Measurements from ENCODE around the gene NOXO1.
A peak's percentile ranks its signal among the peaks of the same experiment; 100 is the strongest.

NOXO1 gene

DNA sequence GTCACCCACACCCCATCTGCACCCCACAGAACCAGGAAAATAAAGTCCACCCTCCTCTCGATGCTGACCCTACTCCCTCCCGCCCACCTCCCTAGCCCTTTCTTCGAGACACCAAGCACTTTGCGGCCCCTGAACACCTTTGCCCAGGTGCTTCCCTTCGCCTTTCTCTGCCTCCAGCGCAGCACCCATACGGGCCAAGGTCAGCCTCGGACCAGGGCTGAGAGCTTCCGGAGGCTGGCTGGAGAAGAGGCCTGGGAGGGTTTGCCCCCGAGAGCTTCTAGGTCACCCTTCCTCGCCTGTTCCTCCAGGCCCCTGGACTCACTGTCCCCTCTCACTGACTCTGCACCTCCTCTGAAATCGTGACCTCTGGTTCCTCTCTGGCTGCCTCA lies 42.8 kb upstream of the NOXO1 start:
- no peaks in the 10 kb centered on the region for H3K36me3 ChIP-seq (ENCODE audit: control insufficient read depth in 1 of 2, insufficient read depth in 2 of 2, low read length in 2 of 2)
- no peak overlapping the region for H3K9ac ChIP-seq (ENCODE audit: low read depth in 1 of 2, low read length in 2 of 2)
- no peak overlapping the region for H3K27ac ChIP-seq (ENCODE audit: low read depth, low read length)
- H3K27me3 ChIP-seq (ENCODE audit: control insufficient read depth in 1 of 2, insufficient read depth in 2 of 2, low read length in 2 of 2): peaks cover 14 to 22% of the 10 kb centered on the region in 2 donors
- no peaks in the 10 kb centered on the region for H3K9me3 ChIP-seq (ENCODE audit: control insufficient read depth in 1 of 2, low read length in 2 of 2)
- H3K4me3 ChIP-seq (ENCODE audit: low read depth in 1 of 2, low read length in 2 of 2): no peak overlapping the region
- peaks cover 10 to 29% of the 10 kb centered on the region in 2 donors for H3K4me1 ChIP-seq (ENCODE audit: control insufficient read depth in 1 of 2, insufficient read depth in 2 of 2, low read length in 2 of 2)

DNA sequence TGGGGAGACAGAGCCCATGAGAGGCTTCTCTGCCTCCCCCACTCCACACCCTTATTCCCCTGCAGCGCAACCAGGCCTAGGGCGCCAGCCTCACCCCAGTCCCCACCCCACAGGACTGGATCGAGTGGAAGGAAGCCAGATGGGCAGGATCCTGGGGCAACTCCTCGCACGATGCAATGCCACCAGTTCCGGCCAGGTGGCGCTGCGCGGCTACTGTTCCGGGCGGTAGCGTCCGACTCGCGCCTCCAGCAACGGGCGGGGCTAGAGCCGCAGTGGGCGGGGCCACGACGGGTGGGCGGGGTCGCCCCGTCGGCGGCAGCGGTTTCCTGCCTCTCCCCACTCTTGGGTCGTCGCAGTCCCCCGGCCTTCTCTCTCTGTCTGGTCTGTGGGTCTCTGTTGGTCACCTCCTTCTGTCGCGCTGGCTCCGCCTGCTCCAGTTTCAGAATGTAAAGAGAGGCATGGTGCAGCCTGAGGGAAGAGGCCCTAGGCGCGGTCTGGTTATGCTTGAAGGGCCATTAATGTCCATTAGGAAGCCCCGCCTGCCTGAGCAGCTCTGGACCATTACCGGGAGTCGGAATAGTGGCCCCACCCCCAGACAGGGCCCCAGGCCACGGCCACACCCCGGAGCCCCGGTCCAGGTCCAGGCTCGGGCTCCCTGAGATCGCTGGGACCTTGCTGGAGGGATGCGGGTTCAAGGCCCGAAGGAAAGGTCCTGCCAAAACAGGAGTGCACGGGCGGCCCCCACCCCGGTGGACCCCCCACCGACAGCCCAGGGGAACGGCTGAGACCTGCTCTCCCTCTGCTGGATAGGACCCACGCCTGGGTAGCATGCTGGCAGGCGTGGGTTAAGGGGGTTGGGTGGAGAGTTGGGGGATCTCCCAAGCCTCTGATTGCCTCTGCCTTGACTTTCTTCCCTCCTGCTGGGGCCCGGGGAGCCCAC lies 42.1 kb upstream of the NOXO1 start:
- H3K36me3 ChIP-seq (ENCODE audit: control insufficient read depth in 1 of 2, insufficient read depth in 2 of 2, low read length in 2 of 2): no peaks in the 10 kb centered on the region
- H3K27ac ChIP-seq (ENCODE audit: low read depth, low read length): peak overlapping the region; percentile 56
- peaks cover 18 to 24% of the 10 kb centered on the region in 2 donors for H3K27me3 ChIP-seq (ENCODE audit: control insufficient read depth in 1 of 2, insufficient read depth in 2 of 2, low read length in 2 of 2)
- peak overlapping the region; percentile 60 to 68 for H3K4me3 ChIP-seq (ENCODE audit: low read depth in 1 of 2, low read length in 2 of 2)
- peaks cover 10 to 29% of the 10 kb centered on the region in 2 donors for H3K4me1 ChIP-seq (ENCODE audit: control insufficient read depth in 1 of 2, insufficient read depth in 2 of 2, low read length in 2 of 2)
- H3K9me3 ChIP-seq (ENCODE audit: control insufficient read depth in 1 of 2, low read length in 2 of 2): no peaks in the 10 kb centered on the region
- peak overlapping the region; percentile 25 to 56 for H3K9ac ChIP-seq (ENCODE audit: low read depth in 1 of 2, low read length in 2 of 2)

DNA sequence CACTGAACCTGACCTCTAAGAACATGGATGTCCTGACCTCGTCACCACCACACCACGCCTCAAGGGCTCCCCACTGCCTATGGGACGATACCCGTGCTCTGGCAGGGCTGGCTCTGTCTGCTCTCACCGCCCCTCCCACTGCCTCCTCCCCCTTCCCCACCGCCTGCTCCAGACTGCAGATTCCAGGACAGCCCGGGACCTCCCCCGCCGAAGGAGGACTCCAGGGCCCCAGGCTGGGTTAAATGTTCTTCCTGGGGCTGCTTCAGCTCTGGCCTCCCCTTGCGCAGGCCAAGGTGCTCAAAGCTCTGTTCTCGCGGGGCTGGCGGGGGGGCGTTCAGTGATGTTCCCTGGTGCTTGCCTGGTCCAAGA lies 41.4 kb upstream of the NOXO1 start:
- H3K36me3 ChIP-seq (ENCODE audit: control insufficient read depth in 1 of 2, insufficient read depth in 2 of 2, low read length in 2 of 2): no peaks in the 10 kb centered on the region
- H3K9ac ChIP-seq (ENCODE audit: low read depth in 1 of 2, low read length in 2 of 2): peak overlapping the region; percentile 25 to 56
- H3K4me1 ChIP-seq (ENCODE audit: control insufficient read depth in 1 of 2, insufficient read depth in 2 of 2, low read length in 2 of 2): peaks cover 10 to 26% of the 10 kb centered on the region in 2 donors
- no peaks in the 10 kb centered on the region for H3K9me3 ChIP-seq (ENCODE audit: control insufficient read depth in 1 of 2, low read length in 2 of 2)
- peaks cover 18 to 24% of the 10 kb centered on the region in 2 donors for H3K27me3 ChIP-seq (ENCODE audit: control insufficient read depth in 1 of 2, insufficient read depth in 2 of 2, low read length in 2 of 2)
- no peak overlapping the region for H3K27ac ChIP-seq (ENCODE audit: low read depth, low read length)
- peak overlapping the region; percentile 60 to 68 for H3K4me3 ChIP-seq (ENCODE audit: low read depth in 1 of 2, low read length in 2 of 2)

DNA sequence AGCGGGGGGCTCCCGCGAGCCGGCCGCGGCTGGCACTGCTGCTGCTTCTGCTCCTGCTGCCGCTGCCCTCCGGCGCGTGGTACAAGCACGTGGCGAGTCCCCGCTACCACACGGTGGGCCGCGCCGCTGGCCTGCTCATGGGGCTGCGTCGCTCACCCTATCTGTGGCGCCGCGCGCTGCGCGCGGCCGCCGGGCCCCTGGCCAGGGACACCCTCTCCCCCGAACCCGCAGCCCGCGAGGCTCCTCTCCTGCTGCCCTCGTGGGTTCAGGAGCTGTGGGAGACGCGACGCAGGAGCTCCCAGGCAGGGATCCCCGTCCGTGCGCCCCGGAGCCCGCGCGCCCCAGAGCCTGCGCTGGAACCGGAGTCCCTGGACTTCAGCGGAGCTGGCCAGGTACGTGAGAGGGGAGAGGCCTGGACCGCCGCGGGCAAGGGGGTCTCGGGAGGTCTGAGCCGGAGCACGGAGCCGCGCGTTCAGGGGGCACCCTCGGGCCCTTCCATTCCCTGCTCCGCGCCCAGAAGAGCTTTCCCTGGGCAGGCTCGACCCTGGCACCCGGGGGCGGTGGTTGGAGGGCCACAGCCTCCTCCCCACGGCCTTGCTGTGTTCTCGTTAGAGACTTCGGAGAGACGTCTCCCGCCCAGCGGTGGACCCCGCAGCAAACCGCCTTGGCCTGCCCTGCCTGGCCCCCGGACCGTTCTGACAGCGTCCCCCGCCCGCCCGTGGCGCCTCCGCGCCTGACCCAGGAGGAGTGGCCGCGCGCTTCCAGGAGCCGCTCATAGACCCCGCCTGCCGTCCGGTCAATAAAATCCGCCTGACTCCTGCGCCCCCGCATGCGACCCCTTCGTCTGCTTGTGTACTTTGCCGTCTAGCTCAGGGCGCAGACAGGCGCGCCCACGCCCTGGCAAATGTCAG lies 38.9 kb upstream of the NOXO1 start:
- Histone ChIP-seq H3K9ac (ENCODE audit: low read depth in 1 of 2, low read length in 2 of 2) (no peak overlapping the region), H3K4me1 (ENCODE audit: control insufficient read depth in 1 of 2, insufficient read depth in 2 of 2, low read length in 2 of 2) (peaks cover 15 to 24% of the 10 kb centered on the region in 2 donors), H3K27ac (ENCODE audit: low read depth, low read length) (no peak overlapping the region), H3K9me3 (ENCODE audit: control insufficient read depth in 1 of 2, low read length in 2 of 2) (no peaks in the 10 kb centered on the region), H3K4me3 (ENCODE audit: low read depth in 1 of 2, low read length in 2 of 2) (no peak overlapping the region), H3K27me3 (ENCODE audit: control insufficient read depth in 1 of 2, insufficient read depth in 2 of 2, low read length in 2 of 2) (peaks cover 18 to 24% of the 10 kb centered on the region in 2 donors), H3K36me3 (ENCODE audit: control insufficient read depth in 1 of 2, insufficient read depth in 2 of 2, low read length in 2 of 2) (no peaks in the 10 kb centered on the region)

DNA sequence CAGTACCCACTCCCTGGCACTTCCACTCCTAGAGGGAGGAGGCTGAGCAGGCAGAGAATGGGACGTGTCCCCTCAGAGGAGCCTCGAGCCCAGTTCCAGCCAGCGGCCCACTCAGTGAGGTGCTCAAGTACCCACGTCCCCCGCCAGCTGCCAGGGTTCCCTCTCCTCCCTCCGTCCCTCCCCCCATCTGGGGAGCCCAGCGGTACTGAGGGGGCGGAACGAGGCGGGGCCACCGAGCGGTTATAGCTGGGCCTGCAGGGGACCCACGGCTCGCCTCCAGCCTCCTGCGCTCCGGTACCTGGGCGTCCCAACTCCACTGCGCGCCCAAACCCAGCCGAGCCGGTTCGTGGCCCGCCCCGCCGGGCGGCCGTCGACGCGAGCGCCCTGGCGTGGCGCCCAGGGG lies 38.2 kb upstream of the NOXO1 start, which contains the start of gene NPW:
Gene NPW, plus strand, starts transcription at position 268 of the 403 bp plus-strand sequence.
- Histone ChIP-seq H3K36me3 (ENCODE audit: control insufficient read depth in 1 of 2, insufficient read depth in 2 of 2, low read length in 2 of 2) (no peaks in the 10 kb centered on the region), H3K27me3 (ENCODE audit: control insufficient read depth in 1 of 2, insufficient read depth in 2 of 2, low read length in 2 of 2) (peaks cover 18 to 24% of the 10 kb centered on the region in 2 donors), H3K9me3 (ENCODE audit: control insufficient read depth in 1 of 2, low read length in 2 of 2) (no peaks in the 10 kb centered on the region), H3K4me3 (ENCODE audit: low read depth in 1 of 2, low read length in 2 of 2) (no peak within 1 kb of the TSS), H3K27ac (ENCODE audit: low read depth, low read length) (no peak within 1 kb of the TSS), H3K4me1 (ENCODE audit: control insufficient read depth in 1 of 2, insufficient read depth in 2 of 2, low read length in 2 of 2) (peaks cover 15 to 24% of the 10 kb centered on the region in 2 donors), H3K9ac (ENCODE audit: low read depth in 1 of 2, low read length in 2 of 2) (no peak within 1 kb of the TSS)

DNA sequence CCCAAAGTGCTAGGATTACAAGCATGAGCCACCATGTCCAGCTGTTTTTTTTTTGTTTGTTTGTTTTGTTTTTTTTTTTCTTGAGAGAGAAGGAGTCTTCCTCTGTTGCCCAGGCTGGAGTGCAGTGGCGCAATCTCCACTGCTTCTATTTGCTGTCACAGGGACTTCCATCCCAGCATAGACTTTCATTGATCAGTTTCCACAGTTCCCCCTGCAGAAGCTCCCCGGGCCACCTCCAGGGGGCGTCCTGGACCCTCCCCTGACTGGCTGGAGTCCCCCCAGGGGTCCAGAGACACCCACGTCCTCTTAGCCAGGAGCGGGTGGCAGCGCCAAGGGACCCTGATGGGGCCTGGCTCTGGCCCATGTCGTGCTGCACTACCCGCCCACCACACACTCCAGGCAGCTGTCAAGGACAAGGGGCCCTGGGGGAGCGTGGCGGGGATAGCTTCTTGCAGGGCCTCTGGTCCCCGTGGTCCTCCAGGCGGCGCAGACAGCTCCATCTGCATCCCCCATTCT lies 35.2 kb upstream of the NOXO1 start:
- peaks cover 5 to 7% of the 10 kb centered on the region in 2 donors for H3K4me1 ChIP-seq (ENCODE audit: control insufficient read depth in 1 of 2, insufficient read depth in 2 of 2, low read length in 2 of 2)
- no peak overlapping the region for H3K9ac ChIP-seq (ENCODE audit: low read depth in 1 of 2, low read length in 2 of 2)
- H3K27me3 ChIP-seq (ENCODE audit: control insufficient read depth in 1 of 2, insufficient read depth in 2 of 2, low read length in 2 of 2): peaks cover 18 to 19% of the 10 kb centered on the region in 2 donors
- H3K27ac ChIP-seq (ENCODE audit: low read depth, low read length): no peak overlapping the region
- H3K36me3 ChIP-seq (ENCODE audit: control insufficient read depth in 1 of 2, insufficient read depth in 2 of 2, low read length in 2 of 2): no peaks in the 10 kb centered on the region
- no peak overlapping the region for H3K4me3 ChIP-seq (ENCODE audit: low read depth in 1 of 2, low read length in 2 of 2)
- no peaks in the 10 kb centered on the region for H3K9me3 ChIP-seq (ENCODE audit: control insufficient read depth in 1 of 2, low read length in 2 of 2)

DNA sequence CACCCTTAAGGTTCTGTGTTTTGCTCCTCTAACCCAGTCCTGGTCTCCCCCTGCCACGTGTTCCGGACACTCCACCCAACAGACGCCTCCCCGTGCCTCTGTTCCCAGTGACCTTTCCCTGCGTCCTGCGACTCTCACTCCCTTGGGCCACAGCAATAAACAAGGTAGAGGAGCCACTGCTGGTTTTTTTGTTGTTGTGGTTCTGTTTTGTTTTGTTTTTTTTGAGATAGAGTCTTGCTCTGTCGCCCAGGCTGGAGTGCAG lies 34.6 kb upstream of the NOXO1 start:
- Histone ChIP-seq H3K9me3 (ENCODE audit: control insufficient read depth in 1 of 2, low read length in 2 of 2) (no peaks in the 10 kb centered on the region), H3K36me3 (ENCODE audit: control insufficient read depth in 1 of 2, insufficient read depth in 2 of 2, low read length in 2 of 2) (no peaks in the 10 kb centered on the region), H3K9ac (ENCODE audit: low read depth in 1 of 2, low read length in 2 of 2) (peak overlapping the region in 1 of 2 donors; percentile 20), H3K27ac (ENCODE audit: low read depth, low read length) (no peak overlapping the region), H3K27me3 (ENCODE audit: control insufficient read depth in 1 of 2, insufficient read depth in 2 of 2, low read length in 2 of 2) (peaks cover 17 to 18% of the 10 kb centered on the region in 2 donors), H3K4me1 (ENCODE audit: control insufficient read depth in 1 of 2, insufficient read depth in 2 of 2, low read length in 2 of 2) (peaks cover 5 to 7% of the 10 kb centered on the region in 2 donors), H3K4me3 (ENCODE audit: low read depth in 1 of 2, low read length in 2 of 2) (no peak overlapping the region)

DNA sequence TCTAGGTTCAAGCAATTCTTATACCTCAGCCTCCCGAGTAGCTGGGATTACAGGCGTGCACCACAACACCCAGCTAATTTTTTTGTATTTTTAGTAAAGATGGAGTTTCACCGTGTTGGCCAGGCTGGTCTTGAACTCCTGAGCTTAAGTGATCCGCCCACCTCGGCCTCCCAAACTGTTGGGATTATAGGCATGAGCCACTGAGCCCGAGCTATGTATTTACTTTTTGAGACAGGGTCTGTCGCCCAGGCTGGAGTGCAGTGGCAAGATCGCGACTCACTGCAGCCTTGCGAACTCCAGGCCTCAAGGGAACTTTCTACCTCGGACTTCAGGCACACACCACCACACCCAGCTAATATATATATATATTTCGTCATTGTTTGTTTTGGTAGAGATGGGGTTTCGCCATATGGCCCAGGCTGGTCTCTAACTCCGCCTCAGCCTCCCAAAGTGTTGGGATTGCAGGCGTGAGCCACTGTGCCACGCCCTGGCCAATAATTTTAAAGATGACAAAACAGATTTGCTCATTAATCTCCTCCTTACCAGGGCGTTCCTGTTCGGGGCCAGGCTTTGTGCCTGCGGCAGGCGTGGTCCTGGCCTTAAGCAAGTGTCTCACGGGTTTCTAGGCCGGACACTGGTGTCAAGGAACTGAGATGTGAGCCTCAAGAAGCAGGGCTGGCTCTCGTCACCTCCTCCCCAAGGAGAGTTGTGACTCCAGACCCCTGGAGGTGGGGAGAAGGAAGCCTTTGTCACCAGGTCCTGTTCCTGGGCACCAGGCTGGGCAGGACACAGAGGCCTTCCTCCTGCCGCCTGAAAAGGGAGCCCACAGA lies 34.1 kb upstream of the NOXO1 start:
- no peaks in the 10 kb centered on the region for H3K36me3 ChIP-seq (ENCODE audit: control insufficient read depth in 1 of 2, insufficient read depth in 2 of 2, low read length in 2 of 2)
- H3K4me3 ChIP-seq (ENCODE audit: low read depth in 1 of 2, low read length in 2 of 2): no peak overlapping the region
- H3K27me3 ChIP-seq (ENCODE audit: control insufficient read depth in 1 of 2, insufficient read depth in 2 of 2, low read length in 2 of 2): peaks cover 11 to 17% of the 10 kb centered on the region in 2 donors
- H3K27ac ChIP-seq (ENCODE audit: low read depth, low read length): peak overlapping the region; percentile 30
- H3K4me1 ChIP-seq (ENCODE audit: control insufficient read depth in 1 of 2, insufficient read depth in 2 of 2, low read length in 2 of 2): peaks cover 9 to 11% of the 10 kb centered on the region in 2 donors
- no peaks in the 10 kb centered on the region for H3K9me3 ChIP-seq (ENCODE audit: control insufficient read depth in 1 of 2, low read length in 2 of 2)
- H3K9ac ChIP-seq (ENCODE audit: low read depth in 1 of 2, low read length in 2 of 2): peak overlapping the region in 1 of 2 donors; percentile 20

DNA sequence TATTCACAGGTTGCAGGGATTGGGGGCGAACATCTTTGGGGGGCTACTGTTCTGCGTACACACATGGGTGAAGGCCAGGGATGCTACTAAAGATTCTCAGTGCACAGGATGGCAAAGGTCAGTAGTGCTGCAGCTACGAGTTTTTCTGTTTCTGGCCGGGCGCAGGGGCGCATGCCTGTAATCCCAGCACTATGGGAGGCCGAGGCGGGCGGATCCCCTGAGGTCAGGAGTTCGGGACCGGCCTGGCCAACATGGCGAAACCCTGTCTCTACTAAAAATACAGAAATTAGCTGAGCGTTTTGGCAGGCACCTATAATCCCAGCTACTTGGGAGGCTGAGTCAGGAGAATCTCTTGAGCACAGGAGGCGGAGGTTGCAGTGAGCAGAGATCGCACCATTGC lies 32.3 kb upstream of the NOXO1 start:
- Histone ChIP-seq H3K9me3 (ENCODE audit: control insufficient read depth in 1 of 2, low read length in 2 of 2) (no peaks in the 10 kb centered on the region), H3K36me3 (ENCODE audit: control insufficient read depth in 1 of 2, insufficient read depth in 2 of 2, low read length in 2 of 2) (no peaks in the 10 kb centered on the region), H3K4me3 (ENCODE audit: low read depth in 1 of 2, low read length in 2 of 2) (no peak overlapping the region), H3K27ac (ENCODE audit: low read depth, low read length) (no peak overlapping the region), H3K9ac (ENCODE audit: low read depth in 1 of 2, low read length in 2 of 2) (no peak overlapping the region), H3K27me3 (ENCODE audit: control insufficient read depth in 1 of 2, insufficient read depth in 2 of 2, low read length in 2 of 2) (no peaks in the 10 kb centered on the region), H3K4me1 (ENCODE audit: control insufficient read depth in 1 of 2, insufficient read depth in 2 of 2, low read length in 2 of 2) (peaks cover 16 to 20% of the 10 kb centered on the region in 2 donors)

All from duodenal mucosa (tissue), 2 donors.